Measurements from ENCODE around the gene SOBP. TPM values are rescaled to one million over a fixed set of nuclear protein-coding genes. Genes with fewer than 3 reads are reported as not detected.

SOBP gene
- total RNA-seq, 2 experiments from 2014 or later = 0.25 to 0.26 TPM

- Mint-ChIP-seq H3K4me1 (ENCODE audit: low read depth) (no peaks in the 10 kb centered on the region), H3K4me3 (no peak overlapping the region), H3K27ac (no peak overlapping the region), H3K9me3 (no peaks in the 10 kb centered on the region), H3K36me3 (ENCODE audit: low read depth) (no peaks in the 10 kb centered on the region), H3K27me3 (ENCODE audit: low read depth) (peaks cover 13% of the 10 kb centered on the region)
- no peak for DNase-seq
- intact Hi-C loops (cut with micrococcal nuclease) = no loop called here
- CTCF ChIA-PET = no interaction called here
Measured at GRCh38 chr6:107536180-107536961, 46.5 kb downstream of the SOBP start.

GRCh38 chr6:107537559-107537958 lies 47.6 kb downstream of the SOBP start:
- no peak overlapping the region for H3K4me3 Mint-ChIP-seq
- CTCF ChIA-PET = no interaction called here
- no peak for DNase-seq
- no peaks in the 10 kb centered on the region for H3K36me3 Mint-ChIP-seq (ENCODE audit: low read depth)
- no peaks in the 10 kb centered on the region for H3K9me3 Mint-ChIP-seq
- peaks cover 17% of the 10 kb centered on the region for H3K27me3 Mint-ChIP-seq (ENCODE audit: low read depth)
- intact Hi-C loops (cut with micrococcal nuclease) = no loop called here
- no peak overlapping the region for H3K27ac Mint-ChIP-seq
- no peaks in the 10 kb centered on the region for H3K4me1 Mint-ChIP-seq (ENCODE audit: low read depth)

- no peak for DNase-seq
- no peaks in the 10 kb centered on the region for H3K9me3 Mint-ChIP-seq
- intact Hi-C loops (cut with micrococcal nuclease) = no loop called here
- H3K27ac Mint-ChIP-seq = no peak overlapping the region
- no peaks in the 10 kb centered on the region for H3K4me1 Mint-ChIP-seq (ENCODE audit: low read depth)
- H3K27me3 Mint-ChIP-seq (ENCODE audit: low read depth) = peaks cover 17% of the 10 kb centered on the region
- no peak overlapping the region for H3K4me3 Mint-ChIP-seq
- CTCF ChIA-PET = no interaction called here
- no peaks in the 10 kb centered on the region for H3K36me3 Mint-ChIP-seq (ENCODE audit: low read depth)
Measured at GRCh38 chr6:107538856-107539387, 49.0 kb downstream of the SOBP start.

GRCh38 chr6:107539409-107539808 lies 49.5 kb downstream of the SOBP start:
- H3K27me3 Mint-ChIP-seq (ENCODE audit: low read depth) = peaks cover 17% of the 10 kb centered on the region
- H3K27ac Mint-ChIP-seq = no peak overlapping the region
- no peaks in the 10 kb centered on the region for H3K9me3 Mint-ChIP-seq
- CTCF ChIA-PET = no interaction called here
- DNase-seq = no peak
- H3K4me1 Mint-ChIP-seq (ENCODE audit: low read depth) = no peaks in the 10 kb centered on the region
- H3K36me3 Mint-ChIP-seq (ENCODE audit: low read depth) = no peaks in the 10 kb centered on the region
- no peak overlapping the region for H3K4me3 Mint-ChIP-seq
- intact Hi-C loops (cut with micrococcal nuclease) = no loop called here

DNA sequence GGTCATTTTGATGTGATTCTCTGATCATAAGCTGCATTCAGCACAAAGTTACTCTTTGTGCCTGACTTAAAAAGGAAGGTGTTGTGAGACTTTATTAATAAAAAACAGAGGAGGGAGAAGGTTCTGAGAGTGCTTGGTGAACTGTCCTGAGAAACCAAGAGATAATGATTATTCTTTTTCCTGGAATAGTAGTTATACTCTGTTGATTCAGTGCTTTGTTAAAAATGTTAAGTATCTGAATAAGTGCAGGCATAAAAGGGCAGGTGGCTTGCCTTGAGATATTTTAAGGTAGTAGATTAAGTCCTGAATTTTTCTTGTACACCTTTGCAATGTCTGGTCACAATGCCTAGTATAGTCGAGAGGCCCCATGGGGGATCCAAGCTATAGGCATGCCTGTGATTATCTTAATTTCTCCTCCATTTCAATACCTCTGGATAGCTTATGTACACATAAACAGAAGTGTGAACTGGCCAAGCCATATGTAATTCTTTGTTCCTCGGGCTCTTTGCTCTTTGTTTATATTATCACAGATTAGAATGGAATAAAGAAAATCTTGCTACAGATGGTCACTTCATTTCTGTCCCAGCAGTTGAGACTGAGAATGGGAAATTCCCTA lies 50.0 kb downstream of the SOBP start:
- intact Hi-C loops (cut with micrococcal nuclease) = no loop called here
- DNase-seq = no peak
- Mint-ChIP-seq H3K27me3 (ENCODE audit: low read depth) (peaks cover 17% of the 10 kb centered on the region), H3K27ac (no peak overlapping the region), H3K4me3 (no peak overlapping the region), H3K36me3 (ENCODE audit: low read depth) (no peaks in the 10 kb centered on the region), H3K4me1 (ENCODE audit: low read depth) (no peaks in the 10 kb centered on the region), H3K9me3 (no peaks in the 10 kb centered on the region)
- CTCF ChIA-PET = no interaction called here

DNA sequence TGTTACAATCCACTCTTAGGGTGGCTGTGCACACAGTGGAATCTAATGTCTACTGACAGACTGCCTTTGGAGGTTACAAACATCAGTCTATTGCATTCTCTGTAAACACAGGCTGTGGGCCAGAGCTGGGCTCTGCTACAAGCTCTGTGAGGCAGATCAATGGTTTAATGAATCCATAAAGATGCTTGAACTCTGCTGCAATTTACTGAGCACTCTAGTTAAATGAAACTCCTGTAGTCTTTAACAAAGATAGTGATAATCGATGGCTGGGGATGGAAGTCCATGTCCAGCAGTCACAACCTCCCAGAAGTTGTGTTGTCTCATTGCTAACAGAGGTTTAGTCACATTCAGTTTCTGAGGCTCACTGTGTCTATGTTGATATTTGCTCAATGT lies 50.5 kb downstream of the SOBP start:
- intact Hi-C loops (cut with micrococcal nuclease) = no loop called here
- H3K9me3 Mint-ChIP-seq = no peaks in the 10 kb centered on the region
- H3K27me3 Mint-ChIP-seq (ENCODE audit: low read depth) = peaks cover 17% of the 10 kb centered on the region
- no peaks in the 10 kb centered on the region for H3K36me3 Mint-ChIP-seq (ENCODE audit: low read depth)
- DNase-seq = no peak
- CTCF ChIA-PET = no interaction called here
- H3K4me1 Mint-ChIP-seq (ENCODE audit: low read depth) = no peaks in the 10 kb centered on the region
- H3K4me3 Mint-ChIP-seq = no peak overlapping the region
- no peak overlapping the region for H3K27ac Mint-ChIP-seq

DNA sequence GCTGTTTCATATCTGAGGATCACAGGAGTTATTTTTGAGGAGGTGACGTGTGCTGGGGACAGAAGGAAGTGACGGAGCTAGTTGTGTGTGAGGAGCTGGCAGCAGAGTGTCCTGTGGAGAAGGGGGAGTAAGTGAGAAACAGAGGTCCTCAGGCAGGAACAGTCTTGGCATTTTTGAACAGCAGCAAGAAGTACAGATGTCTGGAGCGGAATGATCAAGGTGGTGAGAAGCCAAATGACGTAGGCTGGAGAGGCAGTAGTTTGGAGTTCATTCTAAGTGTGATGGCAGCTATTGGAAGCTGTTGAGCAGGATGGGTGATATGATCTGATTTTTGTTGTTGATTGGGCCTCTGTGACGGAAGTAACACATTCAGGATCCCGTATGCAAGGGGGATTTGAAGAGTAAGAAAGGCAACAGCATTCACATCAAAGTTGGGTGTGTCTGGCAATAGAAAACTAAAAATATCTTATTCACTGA lies 52.3 kb downstream of the SOBP start:
- no peaks in the 10 kb centered on the region for H3K9me3 Mint-ChIP-seq
- no peaks in the 10 kb centered on the region for H3K4me1 Mint-ChIP-seq (ENCODE audit: low read depth)
- H3K27me3 Mint-ChIP-seq (ENCODE audit: low read depth) = peaks cover 17% of the 10 kb centered on the region
- no peaks in the 10 kb centered on the region for H3K36me3 Mint-ChIP-seq (ENCODE audit: low read depth)
- H3K4me3 Mint-ChIP-seq = no peak overlapping the region
- CTCF ChIA-PET = interaction anchor here (0.6 kb wide), 1 partner anchor 515 kb away, joined by 3 read pairs; no protein-coding TSS in a partner anchor
- no peak for DNase-seq
- intact Hi-C loops (cut with micrococcal nuclease) = no loop called here
- H3K27ac Mint-ChIP-seq = no peak overlapping the region

- Mint-ChIP-seq H3K4me1 (ENCODE audit: low read depth) (no peaks in the 10 kb centered on the region), H3K4me3 (no peak overlapping the region), H3K9me3 (no peaks in the 10 kb centered on the region), H3K27me3 (ENCODE audit: low read depth) (peaks cover 17% of the 10 kb centered on the region), H3K27ac (no peak overlapping the region), H3K36me3 (ENCODE audit: low read depth) (no peaks in the 10 kb centered on the region)
- CTCF ChIA-PET = no interaction called here
- intact Hi-C loops (cut with micrococcal nuclease) = no loop called here
- DNase-seq = no peak
Measured at GRCh38 chr6:107543088-107543487, 53.2 kb downstream of the SOBP start.

- DNase-seq = no peak
- Mint-ChIP-seq H3K27ac (no peak overlapping the region), H3K4me3 (no peak overlapping the region), H3K36me3 (ENCODE audit: low read depth) (no peaks in the 10 kb centered on the region), H3K9me3 (no peaks in the 10 kb centered on the region), H3K27me3 (ENCODE audit: low read depth) (peaks cover 16% of the 10 kb centered on the region), H3K4me1 (ENCODE audit: low read depth) (no peaks in the 10 kb centered on the region)
- CTCF ChIA-PET = no interaction called here
- intact Hi-C loops (cut with micrococcal nuclease) = no loop called here
Measured at GRCh38 chr6:107543567-107543966, 53.6 kb downstream of the SOBP start.

DNA sequence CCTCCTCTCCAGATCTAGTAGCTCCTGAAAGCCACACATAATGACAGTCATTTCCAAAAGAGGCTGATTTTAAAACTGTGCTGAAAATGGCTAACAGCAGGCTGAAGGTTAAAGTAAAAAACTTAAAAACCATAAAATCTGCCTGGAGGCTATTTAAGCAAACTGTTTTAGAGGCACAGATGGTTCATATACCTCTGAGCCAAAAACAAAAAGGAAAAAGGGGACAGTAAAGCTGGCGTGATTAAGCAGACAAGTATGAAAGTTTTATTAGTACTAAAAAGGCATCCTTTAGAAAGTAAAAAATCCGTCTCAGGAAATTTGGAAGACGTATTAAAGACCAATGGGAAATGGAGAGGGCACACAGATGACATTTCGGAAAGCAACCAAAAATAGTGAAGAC lies 55.8 kb downstream of the SOBP start:
- no peak for DNase-seq
- intact Hi-C loops (cut with micrococcal nuclease) = no loop called here
- no peaks in the 10 kb centered on the region for H3K4me1 Mint-ChIP-seq (ENCODE audit: low read depth)
- H3K36me3 Mint-ChIP-seq (ENCODE audit: low read depth) = no peaks in the 10 kb centered on the region
- H3K27me3 Mint-ChIP-seq (ENCODE audit: low read depth) = peaks cover 4% of the 10 kb centered on the region
- H3K27ac Mint-ChIP-seq = no peak overlapping the region
- no peak overlapping the region for H3K4me3 Mint-ChIP-seq
- H3K9me3 Mint-ChIP-seq = no peaks in the 10 kb centered on the region
- CTCF ChIA-PET = no interaction called here

DNA sequence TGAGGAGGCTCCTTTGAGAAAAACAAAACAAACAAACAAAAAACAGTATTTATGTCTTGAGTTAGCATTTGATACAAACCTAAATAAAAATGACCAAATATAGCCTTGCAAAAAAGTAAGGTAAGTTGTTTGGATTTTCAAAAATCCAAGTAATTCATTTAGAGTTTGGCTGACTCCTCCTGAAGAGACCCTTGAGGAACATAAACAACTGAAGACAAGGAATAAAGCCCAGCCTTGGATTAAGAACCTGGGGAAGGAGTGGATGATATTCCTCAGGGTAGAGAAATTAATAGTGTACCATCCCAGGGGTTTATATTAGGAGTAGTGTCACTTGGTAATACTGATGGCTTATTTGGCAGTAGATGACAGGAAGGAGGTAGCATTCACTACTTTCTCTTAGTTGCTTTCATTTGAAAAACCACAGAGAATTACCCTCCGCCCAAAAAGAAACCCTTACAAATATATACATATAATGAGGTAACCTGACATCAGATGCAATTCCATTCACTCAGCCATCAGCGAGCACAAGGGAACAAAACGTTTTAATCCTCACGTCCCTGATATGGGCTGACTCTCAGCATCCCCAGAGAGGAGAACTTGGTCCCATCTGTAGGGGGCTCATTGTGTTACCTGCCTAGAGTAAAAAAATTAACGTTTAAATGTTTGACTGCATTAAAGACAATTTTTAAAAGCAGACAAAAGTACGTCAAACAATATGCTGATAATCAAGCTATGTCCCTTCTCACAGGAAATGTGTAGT lies 57.0 kb downstream of the SOBP start:
- no peak overlapping the region for H3K27ac Mint-ChIP-seq
- intact Hi-C loops (cut with micrococcal nuclease) = no loop called here
- H3K36me3 Mint-ChIP-seq (ENCODE audit: low read depth) = no peaks in the 10 kb centered on the region
- peaks cover 4% of the 10 kb centered on the region for H3K27me3 Mint-ChIP-seq (ENCODE audit: low read depth)
- DNase-seq = no peak
- no peaks in the 10 kb centered on the region for H3K4me1 Mint-ChIP-seq (ENCODE audit: low read depth)
- CTCF ChIA-PET = no interaction called here
- no peak overlapping the region for H3K4me3 Mint-ChIP-seq
- H3K9me3 Mint-ChIP-seq = no peaks in the 10 kb centered on the region

- Mint-ChIP-seq H3K27me3 (ENCODE audit: low read depth) (no peaks in the 10 kb centered on the region), H3K27ac (no peak overlapping the region), H3K4me1 (ENCODE audit: low read depth) (no peaks in the 10 kb centered on the region), H3K36me3 (ENCODE audit: low read depth) (no peaks in the 10 kb centered on the region), H3K9me3 (no peaks in the 10 kb centered on the region), H3K4me3 (no peak overlapping the region)
- intact Hi-C loops (cut with micrococcal nuclease) = no loop called here
- CTCF ChIA-PET = no interaction called here
- no peak for DNase-seq
Measured at GRCh38 chr6:107547451-107547840, 57.5 kb downstream of the SOBP start.

Data from activated naive CD4-positive, alpha-beta T cell treated with anti-CD3 and anti-CD28 coated beads for 36 hours (primary cell).